Thoracic aorta (tissue), 2 donors: ENCODE results near the gene ZC3H10. TPM values are rescaled to one million over a fixed set of nuclear protein-coding genes. Genes with fewer than 3 reads are reported as not detected.

ENCODE experiments used
- ATAC-seq: fragments of 150-250 bp; one replicate; pipeline ENCODE4 v1.8.0; 2017; ENCODE audit warnings: low read depth; ENCODE audit not compliant: insufficient number of reproducible peaks, low FRiP score
- DNase-seq: peaks from one replicate; pipeline ENCODE4 v3.0.0-alpha.2; 2020; ENCODE audit warnings: low spot score
- H3K27ac ChIP-seq, 2 donors: fragments of 200-600 bp; sonication (generic); 1 replicate in 1 of 2; 2 replicates in 1 of 2; pipeline ENCODE4 v1.5.1; 2016; ENCODE audit warnings: mild to moderate bottlenecking in 2 of 2, moderate library complexity in 2 of 2
- H3K27me3 ChIP-seq: fragments of 200-600 bp; sonication (generic); replicated peaks from 2 replicates; pipeline ENCODE4 v1.6.0; 2016; ENCODE audit warnings: mild to moderate bottlenecking; ENCODE audit not compliant: insufficient read depth
- H3K36me3 ChIP-seq: fragments of 200-600 bp; sonication (generic); one replicate; pipeline ENCODE4 v1.5.1; 2016
- H3K4me1 ChIP-seq, 2 donors: fragments of 200-600 bp; sonication (generic); 1 replicate in 1 of 2; 2 replicates in 1 of 2; pipeline versions ENCODE4 v1.5.1 to v1.6.0; 2016; ENCODE audit warnings: low read depth in 2 of 2, mild to moderate bottlenecking in 1 of 2; ENCODE audit not compliant: control insufficient read depth in 1 of 2
- H3K4me3 ChIP-seq: fragments of 200-600 bp; sonication (generic); 2 replicates; pipeline ENCODE4 v1.5.1; 2016; ENCODE audit warnings: mild to moderate bottlenecking
- H3K9me3 ChIP-seq: fragments of 200-600 bp; sonication (generic); 2 replicates; pipeline ENCODE4 v1.5.1; 2016
- CTCF ChIP-seq: fragments of 200-600 bp; sonication (generic); IDR thresholded peaks from one replicate; pipeline ENCODE4 v1.5.1; 2019; ENCODE audit warnings: antibody characterized with exemption
- total RNA-seq, 2 donors: library from RNA; depleted of rRNA; stranded (reverse); fragments of >200 nt; gene quantifications; one replicate each; pipeline versions ENCODE4 v1.1.0 to v1.2.3, GENCODE V29; 2016

ZC3H10 gene
- total RNA-seq, 2 donors from 2014 or later = 4.1 to 7.1 TPM

GRCh38 chr12:56143217-56143616 is 25.2 kb downstream of the ZC3H10 start:
- H3K4me3 ChIP-seq = no peak overlapping the region
- no peak for TF ChIP-seq CTCF
- ATAC-seq (peak; percentile 11), DNase-seq (no peak)
- H3K4me1 ChIP-seq = peaks cover 4 to 13% of the 10 kb centered on the region in 2 donors
- H3K9me3 ChIP-seq = no peaks in the 10 kb centered on the region
- H3K27ac ChIP-seq = no peak overlapping the region
- H3K36me3 ChIP-seq = peaks cover 36% of the 10 kb centered on the region
- H3K27me3 ChIP-seq = no peaks in the 10 kb centered on the region

GRCh38 chr12:56143870-56144269 is 25.8 kb downstream of the ZC3H10 start:
- DNase-seq = no peak
- H3K4me3 ChIP-seq = no peak overlapping the region
- peaks cover 32% of the 10 kb centered on the region for H3K36me3 ChIP-seq
- H3K9me3 ChIP-seq = no peaks in the 10 kb centered on the region
- no peak overlapping the region for H3K27ac ChIP-seq
- no peak for TF ChIP-seq CTCF
- no peak for ATAC-seq
- peaks cover 4 to 13% of the 10 kb centered on the region in 2 donors for H3K4me1 ChIP-seq
- H3K27me3 ChIP-seq = no peaks in the 10 kb centered on the region

- no peak overlapping the region for H3K27ac ChIP-seq
- H3K4me1 ChIP-seq = peaks cover 4 to 13% of the 10 kb centered on the region in 2 donors
- H3K9me3 ChIP-seq = no peaks in the 10 kb centered on the region
- ATAC-seq (no peak), DNase-seq (no peak)
- H3K27me3 ChIP-seq = no peaks in the 10 kb centered on the region
- H3K4me3 ChIP-seq = no peak overlapping the region
- peaks cover 27% of the 10 kb centered on the region for H3K36me3 ChIP-seq
- TF ChIP-seq CTCF = no peak
Measured at GRCh38 chr12:56145217-56145616, 27.2 kb downstream of the ZC3H10 start.

- DNase-seq = no peak
Measured at GRCh38 chr12:56146492-56147460, 28.7 kb downstream of the ZC3H10 start.

More at GRCh38 chr12:56146492-56147460, 28.7 kb downstream of the ZC3H10 start:
- no peaks in the 10 kb centered on the region for H3K27me3 ChIP-seq
- peak overlapping the region in 1 of 2 donors; percentile 59 for H3K27ac ChIP-seq
- H3K36me3 ChIP-seq = peaks cover 19% of the 10 kb centered on the region
- peaks cover 9 to 20% of the 10 kb centered on the region in 2 donors for H3K4me1 ChIP-seq
- TF ChIP-seq CTCF = no peak
- no peak overlapping the region for H3K4me3 ChIP-seq
- no peaks in the 10 kb centered on the region for H3K9me3 ChIP-seq
- ATAC-seq = no peak
